SU-DHL-6 (cell line): ENCODE measurements around the gene BEST1.

Source experiments
- H2AFZ ChIP-seq: fragments of 200-600 bp; sonication (generic); 2 replicates; pipeline ENCODE4 v1.6.1; 2014; ENCODE audit warnings: low read depth, mild to moderate bottlenecking, moderate library complexity, mixed read lengths, antibody characterized with exemption, low read length; ENCODE audit not compliant: severe bottlenecking
- H3F3A ChIP-seq: fragments of 200-600 bp; shearing (Covaris generic); 2 replicates; pipeline ENCODE4 v1.6.0; 2016; ENCODE audit warnings: antibody characterized with exemption, mild to moderate bottlenecking; ENCODE audit not compliant: insufficient read depth
- H3K27ac ChIP-seq: fragments of 200-600 bp; sonication (generic); 2 replicates; pipeline ENCODE4 v1.5.1; 2016; ENCODE audit warnings: low read depth, mild to moderate bottlenecking, low read length, moderate library complexity, mixed read lengths
- H3K27me3 ChIP-seq: fragments of 200-600 bp; sonication (generic), shearing (Covaris generic); 2 replicates; pipeline ENCODE4 v1.6.0; 2014; ENCODE audit warnings: mild to moderate bottlenecking, low read length
- H3K36me3 ChIP-seq: fragments of 200-600 bp; sonication (generic); 2 replicates; pipeline ENCODE4 v1.6.1; 2014; ENCODE audit warnings: mild to moderate bottlenecking, low read length, mixed read lengths
- H3K4me2 ChIP-seq: fragments of 300-600, 200-600 bp; shearing (Covaris generic), sonication (generic); 2 replicates; pipeline ENCODE4 v1.6.0; 2014; ENCODE audit warnings: low read length, low read depth, mild to moderate bottlenecking; ENCODE audit not compliant: poor library complexity, severe bottlenecking
- H3K4me3 ChIP-seq: fragments of 200-600 bp; sonication (generic); 2 replicates; pipeline ENCODE4 v1.5.1; 2014; ENCODE audit warnings: antibody characterized with exemption, low read length, mild to moderate bottlenecking, mixed read lengths; ENCODE audit not compliant: insufficient read depth, poor library complexity, severe bottlenecking
- H3K79me2 ChIP-seq: fragments of 200-600 bp; sonication (generic); 2 replicates; pipeline ENCODE4 v1.6.1; 2014; ENCODE audit warnings: mild to moderate bottlenecking, low read length, moderate library complexity; ENCODE audit not compliant: insufficient read depth
- H3K9ac ChIP-seq: fragments of 200-600 bp; sonication (generic); 2 replicates; pipeline ENCODE4 v1.7.0; 2014; ENCODE audit warnings: mild to moderate bottlenecking, low read length
- H3K9me2 ChIP-seq: fragments of 200-600 bp; sonication (generic); replicated peaks from 2 replicates; pipeline ENCODE4 v1.6.1; 2014; ENCODE audit warnings: low read length; ENCODE audit not compliant: insufficient read depth
- H3K9me3 ChIP-seq: fragments of 200-600 bp; sonication (generic); 2 replicates; pipeline ENCODE4 v1.6.1; 2014; ENCODE audit warnings: low read length, mixed read lengths; ENCODE audit not compliant: insufficient read depth
- H4K20me1 ChIP-seq: fragments of 200-600 bp; sonication (generic); 2 replicates; pipeline ENCODE4 v1.6.1; 2014; ENCODE audit warnings: low read depth, mild to moderate bottlenecking, antibody characterized with exemption, low read length, moderate library complexity, mixed read lengths
- EZH2phosphoT487 ChIP-seq: fragments of 200-600 bp; sonication (generic), shearing (Covaris generic); conservative IDR thresholded peaks from 2 replicates; pipeline ENCODE4 v1.6.1; 2018; ENCODE audit warnings: mild to moderate bottlenecking, antibody characterized with exemption, low read length, moderate library complexity, mixed read lengths
- TF ChIP-seq, protein P1 (sequence below): fragments of 200-600 bp; sonication (generic); IDR thresholded peaks from one replicate; pipeline ENCODE4 v1.5.1; 2017; ENCODE audit warnings: antibody characterized with exemption, mild to moderate bottlenecking, low read length, moderate library complexity; ENCODE audit not compliant: insufficient read depth, poor library complexity, severe bottlenecking

The BEST1 gene

DNA sequence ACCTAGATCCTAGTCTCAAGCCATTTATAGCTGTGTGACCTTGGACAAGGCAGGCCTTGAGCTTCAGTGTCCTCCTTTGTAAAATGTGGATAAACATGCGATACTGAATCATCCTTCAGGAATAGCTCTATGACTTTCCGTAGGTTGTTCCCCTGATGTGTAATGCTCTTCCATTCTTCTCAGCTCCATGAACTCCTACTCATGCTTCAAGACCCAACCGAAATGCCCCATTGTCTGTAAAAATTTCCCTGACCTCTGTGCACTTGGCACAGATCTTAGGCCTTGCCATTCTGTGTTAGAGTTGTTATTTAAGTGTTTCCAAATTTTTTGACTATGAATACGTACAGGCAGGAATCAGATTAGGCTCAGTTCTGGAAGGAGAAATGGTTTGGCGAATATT is 3.3 kb upstream of the BEST1 start:
- no peaks in the 10 kb centered on the region for H4K20me1 ChIP-seq
- H3K27ac ChIP-seq, result no peak overlapping the region
- no peak overlapping the region for H3K4me3 ChIP-seq
- no peaks in the 10 kb centered on the region for H3K79me2 ChIP-seq
- H3K27me3 ChIP-seq, result no peaks in the 10 kb centered on the region
- no peak overlapping the region for H2AFZ ChIP-seq
- no peaks in the 10 kb centered on the region for H3K9me3 ChIP-seq
- no peaks in the 10 kb centered on the region for H3K9me2 ChIP-seq
- no peak overlapping the region for H3K4me2 ChIP-seq
- no peak overlapping the region for H3K9ac ChIP-seq
- TF ChIP-seq, protein P1, sequence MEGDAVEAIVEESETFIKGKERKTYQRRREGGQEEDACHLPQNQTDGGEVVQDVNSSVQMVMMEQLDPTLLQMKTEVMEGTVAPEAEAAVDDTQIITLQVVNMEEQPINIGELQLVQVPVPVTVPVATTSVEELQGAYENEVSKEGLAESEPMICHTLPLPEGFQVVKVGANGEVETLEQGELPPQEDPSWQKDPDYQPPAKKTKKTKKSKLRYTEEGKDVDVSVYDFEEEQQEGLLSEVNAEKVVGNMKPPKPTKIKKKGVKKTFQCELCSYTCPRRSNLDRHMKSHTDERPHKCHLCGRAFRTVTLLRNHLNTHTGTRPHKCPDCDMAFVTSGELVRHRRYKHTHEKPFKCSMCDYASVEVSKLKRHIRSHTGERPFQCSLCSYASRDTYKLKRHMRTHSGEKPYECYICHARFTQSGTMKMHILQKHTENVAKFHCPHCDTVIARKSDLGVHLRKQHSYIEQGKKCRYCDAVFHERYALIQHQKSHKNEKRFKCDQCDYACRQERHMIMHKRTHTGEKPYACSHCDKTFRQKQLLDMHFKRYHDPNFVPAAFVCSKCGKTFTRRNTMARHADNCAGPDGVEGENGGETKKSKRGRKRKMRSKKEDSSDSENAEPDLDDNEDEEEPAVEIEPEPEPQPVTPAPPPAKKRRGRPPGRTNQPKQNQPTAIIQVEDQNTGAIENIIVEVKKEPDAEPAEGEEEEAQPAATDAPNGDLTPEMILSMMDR, result no peak
- TF ChIP-seq EZH2phosphoT487, result no peak
- no peaks in the 10 kb centered on the region for H3F3A ChIP-seq
- H3K36me3 ChIP-seq, result no peaks in the 10 kb centered on the region

DNA sequence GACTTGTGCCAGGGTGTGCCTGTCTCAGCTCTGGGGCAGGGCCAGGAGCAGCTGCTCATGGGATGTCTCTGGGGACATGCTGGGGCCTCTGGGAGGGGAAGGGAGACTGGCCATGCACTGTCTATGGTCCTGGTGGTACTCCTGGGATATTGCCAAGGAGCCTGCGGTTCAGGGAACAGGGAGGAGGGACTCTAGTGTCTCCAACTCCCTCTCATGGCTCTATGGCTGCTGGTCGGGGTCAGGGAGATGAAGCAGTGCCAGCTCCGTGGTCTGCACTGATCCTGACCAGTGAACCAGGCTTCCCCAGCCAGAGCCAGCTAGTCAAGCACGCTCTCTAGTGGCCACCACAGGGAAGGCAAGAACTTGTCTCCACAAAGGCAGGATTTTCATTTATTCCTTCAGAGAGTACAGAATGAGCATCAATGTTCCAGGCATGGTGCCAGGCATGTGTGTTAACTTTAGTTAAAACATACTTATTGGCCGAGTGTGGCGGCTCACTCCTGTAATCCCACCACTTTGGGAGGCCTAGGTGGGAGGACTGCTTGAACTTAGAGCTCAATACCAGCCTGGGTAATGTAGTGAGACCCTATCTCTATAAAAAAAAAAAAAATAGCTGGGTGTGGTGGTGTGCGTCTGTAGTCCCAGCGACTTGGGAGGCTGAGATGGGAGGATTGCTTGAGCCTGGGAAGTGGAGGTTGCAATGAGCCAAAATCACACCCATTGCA is 2.5 kb upstream of the BEST1 start:
- no peaks in the 10 kb centered on the region for H3K79me2 ChIP-seq
- H3K36me3 ChIP-seq, result no peaks in the 10 kb centered on the region
- no peaks in the 10 kb centered on the region for H3F3A ChIP-seq
- no peak overlapping the region for H3K4me3 ChIP-seq
- no peak overlapping the region for H2AFZ ChIP-seq
- H3K9ac ChIP-seq, result no peak overlapping the region
- no peak for TF ChIP-seq EZH2phosphoT487
- TF ChIP-seq, protein P1, result peak; percentile 89
- no peaks in the 10 kb centered on the region for H3K9me3 ChIP-seq
- H3K27ac ChIP-seq, result no peak overlapping the region
- no peaks in the 10 kb centered on the region for H3K9me2 ChIP-seq
- no peaks in the 10 kb centered on the region for H4K20me1 ChIP-seq
- H3K27me3 ChIP-seq, result no peaks in the 10 kb centered on the region
- no peak overlapping the region for H3K4me2 ChIP-seq

DNA sequence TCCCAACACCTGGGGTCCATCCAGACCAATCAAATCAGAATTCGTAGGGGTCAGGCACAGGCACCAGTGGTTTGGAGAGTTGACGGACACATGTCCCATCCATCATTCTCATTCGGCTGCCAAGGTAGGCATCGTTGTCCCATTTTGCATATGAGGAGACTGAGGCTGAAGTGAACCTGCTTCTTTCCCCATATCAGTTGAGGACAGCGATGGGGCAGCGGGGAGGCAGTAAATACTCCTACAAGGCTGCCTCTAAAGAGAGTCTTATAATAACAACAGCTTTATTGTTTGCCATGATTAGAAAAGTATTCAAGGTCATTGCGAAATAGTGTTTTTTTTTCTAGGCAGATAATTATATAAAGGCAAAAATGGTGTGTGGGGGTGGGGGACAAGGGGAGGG is 1.6 kb upstream of the BEST1 start:
- Histone ChIP-seq H3F3A (no peaks in the 10 kb centered on the region), H3K79me2 (no peaks in the 10 kb centered on the region), H4K20me1 (no peaks in the 10 kb centered on the region), H2AFZ (no peak overlapping the region), H3K27ac (no peak overlapping the region), H3K9ac (no peak overlapping the region), H3K27me3 (no peaks in the 10 kb centered on the region), H3K9me3 (no peaks in the 10 kb centered on the region), H3K4me2 (no peak overlapping the region), H3K4me3 (no peak overlapping the region), H3K9me2 (no peaks in the 10 kb centered on the region), H3K36me3 (no peaks in the 10 kb centered on the region)
- TF ChIP-seq EZH2phosphoT487, result no peak
- TF ChIP-seq, protein P1, result no peak
